Endothelial cell (in vitro differentiated cells): ENCODE results near the gene BARHL2. TPM values are rescaled to one million over a fixed set of nuclear protein-coding genes. Genes with fewer than 3 reads are reported as not detected.

Experiments used
- DNase-seq: peaks from one replicate; pipeline ENCODE4 v3.0.0; 2021; ENCODE audit warnings: low spot score
- H3K27ac Mint-ChIP-seq: one replicate; pipeline ENCODE4 v1.8.0; 2021; ENCODE audit warnings: mixed read lengths, inconsistent platforms; ENCODE audit not compliant: unreplicated experiment
- H3K27me3 Mint-ChIP-seq: one replicate; pipeline ENCODE4 v1.8.0; 2021; ENCODE audit warnings: mild to moderate bottlenecking, moderate library complexity, mixed read lengths, inconsistent platforms; ENCODE audit not compliant: unreplicated experiment
- H3K36me3 Mint-ChIP-seq: one replicate; pipeline ENCODE4 v1.8.0; 2021; ENCODE audit warnings: mild to moderate bottlenecking, low read depth, mixed read lengths, inconsistent platforms; ENCODE audit not compliant: unreplicated experiment
- H3K4me1 Mint-ChIP-seq: one replicate; pipeline ENCODE4 v1.8.0; 2021; ENCODE audit warnings: mild to moderate bottlenecking, mixed read lengths, inconsistent platforms; ENCODE audit not compliant: unreplicated experiment
- H3K4me3 Mint-ChIP-seq: one replicate; pipeline ENCODE4 v1.8.0; 2021; ENCODE audit warnings: mild to moderate bottlenecking, mixed read lengths, inconsistent platforms; ENCODE audit not compliant: unreplicated experiment
- H3K9me3 Mint-ChIP-seq: one replicate; pipeline ENCODE4 v1.8.0; 2021; ENCODE audit warnings: mixed read lengths, inconsistent platforms; ENCODE audit not compliant: unreplicated experiment
- total RNA-seq: library from RNA; stranded (reverse); fragmentation: NEBNext Ultra II Directional; extraction: Animal tissue kit (Norgen Biotek cat#: 25700); gene quantifications from one replicate; pipeline ENCODE4 v1.2.1, GENCODE V29; 2021; ENCODE audit not compliant: unreplicated experiment
- TF ChIP-seq, protein P1 (sequence below): fragments of 200-600 bp; sonication (generic); IDR thresholded peaks from one replicate; pipeline ENCODE4 v1.5.0; 2021; ENCODE audit warnings: antibody characterized with exemption; ENCODE audit not compliant: unreplicated experiment

The BARHL2 gene
- total RNA-seq, 1 donor from 2014 or later: not detected

- TF ChIP-seq, protein P1, sequence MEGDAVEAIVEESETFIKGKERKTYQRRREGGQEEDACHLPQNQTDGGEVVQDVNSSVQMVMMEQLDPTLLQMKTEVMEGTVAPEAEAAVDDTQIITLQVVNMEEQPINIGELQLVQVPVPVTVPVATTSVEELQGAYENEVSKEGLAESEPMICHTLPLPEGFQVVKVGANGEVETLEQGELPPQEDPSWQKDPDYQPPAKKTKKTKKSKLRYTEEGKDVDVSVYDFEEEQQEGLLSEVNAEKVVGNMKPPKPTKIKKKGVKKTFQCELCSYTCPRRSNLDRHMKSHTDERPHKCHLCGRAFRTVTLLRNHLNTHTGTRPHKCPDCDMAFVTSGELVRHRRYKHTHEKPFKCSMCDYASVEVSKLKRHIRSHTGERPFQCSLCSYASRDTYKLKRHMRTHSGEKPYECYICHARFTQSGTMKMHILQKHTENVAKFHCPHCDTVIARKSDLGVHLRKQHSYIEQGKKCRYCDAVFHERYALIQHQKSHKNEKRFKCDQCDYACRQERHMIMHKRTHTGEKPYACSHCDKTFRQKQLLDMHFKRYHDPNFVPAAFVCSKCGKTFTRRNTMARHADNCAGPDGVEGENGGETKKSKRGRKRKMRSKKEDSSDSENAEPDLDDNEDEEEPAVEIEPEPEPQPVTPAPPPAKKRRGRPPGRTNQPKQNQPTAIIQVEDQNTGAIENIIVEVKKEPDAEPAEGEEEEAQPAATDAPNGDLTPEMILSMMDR: no peak
- H3K27me3 Mint-ChIP-seq: peaks cover 35% of the 10 kb centered on the region
- peaks cover 6% of the 10 kb centered on the region for H3K36me3 Mint-ChIP-seq
- peaks cover 38% of the 10 kb centered on the region for H3K4me1 Mint-ChIP-seq
- H3K4me3 Mint-ChIP-seq: peak overlapping the region; percentile 43
- H3K9me3 Mint-ChIP-seq: no peaks in the 10 kb centered on the region
- H3K27ac Mint-ChIP-seq: no peak overlapping the region
- no peak for DNase-seq
Measured at GRCh38 chr1:90722874-90723589, 5.9 kb upstream of the BARHL2 start.

DNA sequence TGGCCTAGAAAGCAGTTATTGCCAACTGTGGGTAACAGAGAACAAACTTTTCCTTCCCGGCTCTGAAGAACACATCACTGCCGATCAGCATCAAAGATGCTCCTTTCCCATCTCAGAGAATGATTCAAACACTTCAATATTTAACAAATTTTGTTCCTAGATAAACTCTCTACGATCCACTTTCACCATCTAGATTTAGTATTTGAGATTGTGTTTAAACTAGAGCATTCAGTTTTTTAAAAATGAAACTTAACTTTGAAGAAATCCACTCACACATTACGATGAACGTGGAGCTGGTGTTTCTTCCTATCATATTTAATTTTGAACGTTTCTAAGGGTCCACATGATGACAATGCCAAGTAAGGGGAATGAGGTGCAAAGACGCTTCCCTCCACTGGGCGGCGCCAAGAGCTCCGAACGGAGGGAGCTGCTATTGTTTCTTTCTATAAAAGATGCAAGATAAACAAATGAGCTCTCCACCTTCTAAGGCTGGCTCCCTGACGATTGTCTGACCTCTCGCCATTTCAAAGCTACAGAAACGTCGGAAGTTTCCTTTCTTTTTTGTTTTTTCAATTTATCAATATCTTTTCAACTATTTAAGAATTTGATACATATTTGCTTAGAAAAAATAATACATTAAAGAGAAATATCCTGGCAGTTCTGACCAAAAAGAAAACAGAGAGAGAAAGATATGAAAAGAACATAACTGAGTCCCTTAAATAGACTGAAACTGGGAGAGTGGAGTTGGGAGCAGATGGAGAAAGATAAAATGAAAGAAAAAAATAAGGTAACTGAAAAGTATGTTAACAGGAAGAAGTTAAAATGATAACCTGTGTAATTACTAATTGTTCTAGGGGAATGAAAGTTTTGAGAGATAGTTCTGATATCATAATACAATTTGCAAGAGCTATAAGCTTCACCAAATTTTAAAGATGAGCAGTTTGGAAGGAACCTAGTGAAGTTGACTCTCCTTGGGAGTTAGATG is 4.4 kb upstream of the BARHL2 start:
- DNase-seq: peak; percentile 80
- Mint-ChIP-seq H3K4me3 (no peak overlapping the region), H3K9me3 (no peaks in the 10 kb centered on the region), H3K4me1 (peaks cover 46% of the 10 kb centered on the region), H3K27me3 (peaks cover 35% of the 10 kb centered on the region), H3K27ac (no peak overlapping the region), H3K36me3 (peaks cover 6% of the 10 kb centered on the region)
- TF ChIP-seq, protein P1: peak; percentile 92

DNA sequence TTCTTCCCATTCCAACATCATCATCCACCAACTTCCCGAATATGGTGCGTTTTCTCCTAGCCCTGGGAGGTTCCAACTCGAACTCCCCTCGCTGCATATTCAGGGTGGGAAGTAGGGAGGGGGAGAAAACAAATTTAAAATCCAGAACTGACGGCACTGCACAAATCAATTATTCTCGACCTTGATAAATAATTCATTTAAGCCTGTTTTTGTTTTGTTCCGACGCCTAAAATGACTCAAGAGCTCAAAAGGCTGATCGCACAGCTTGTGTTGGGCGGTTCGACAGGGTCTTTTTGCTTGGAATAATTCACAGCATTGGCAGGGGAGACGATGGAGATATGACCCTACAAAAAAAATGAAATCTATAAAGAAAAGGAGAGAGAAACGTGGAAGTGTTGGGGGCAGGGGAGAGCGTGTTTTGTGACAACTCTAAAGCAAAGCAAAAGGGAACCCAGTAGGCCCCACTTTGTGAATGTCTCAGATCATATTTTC is 3.1 kb upstream of the BARHL2 start:
- no peaks in the 10 kb centered on the region for H3K36me3 Mint-ChIP-seq
- H3K4me1 Mint-ChIP-seq: peaks cover 40% of the 10 kb centered on the region
- H3K4me3 Mint-ChIP-seq: peak overlapping the region; percentile 22
- no peak for DNase-seq
- no peaks in the 10 kb centered on the region for H3K9me3 Mint-ChIP-seq
- H3K27ac Mint-ChIP-seq: no peak overlapping the region
- peaks cover 28% of the 10 kb centered on the region for H3K27me3 Mint-ChIP-seq
- TF ChIP-seq, protein P1: no peak

GRCh38 chr1:90719330-90720144 is 2.4 kb upstream of the BARHL2 start:
- H3K9me3 Mint-ChIP-seq: no peaks in the 10 kb centered on the region
- peak overlapping the region; percentile 80 for H3K4me3 Mint-ChIP-seq
- H3K4me1 Mint-ChIP-seq: peaks cover 37% of the 10 kb centered on the region
- peaks cover 28% of the 10 kb centered on the region for H3K27me3 Mint-ChIP-seq
- no peaks in the 10 kb centered on the region for H3K36me3 Mint-ChIP-seq
- TF ChIP-seq, protein P1: no peak
- DNase-seq: peak; percentile 24
- peak overlapping the region; percentile 82 for H3K27ac Mint-ChIP-seq
